Measurements from ENCODE around the gene PACS1. TPM values are rescaled to one million over a fixed set of nuclear protein-coding genes. Genes with fewer than 3 reads are reported as not detected.
A peak's percentile ranks its signal among the peaks of the same experiment; 100 is the strongest.

The PACS1 gene
- total RNA-seq, 3 donors from 2014 or later (not counting 1 experiment from before 2014, with no cell fraction given), result 176 to 204 (median 186) TPM

GRCh38 chr11:66050581-66051231, 19.4 kb upstream of the PACS1 start:
- Histone ChIP-seq H3K27ac (ENCODE audit: low read length) (no peak overlapping the region), H3K27me3 (ENCODE audit: control insufficient read depth, insufficient read depth, low read length) (peaks cover 3% of the 10 kb centered on the region), H3K4me1 (ENCODE audit: control insufficient read depth, insufficient read depth, low read length) (peaks cover 23% of the 10 kb centered on the region), H3K9me3 (ENCODE audit: control insufficient read depth, insufficient read depth, low read length) (no peaks in the 10 kb centered on the region), H3K36me3 (ENCODE audit: control insufficient read depth, insufficient read depth, low read length) (peaks cover 15% of the 10 kb centered on the region), H3K4me3 (ENCODE audit: low read length) (no peak overlapping the region)
- H3K27me3 Mint-ChIP-seq (ENCODE audit: low read depth in 2 of 2), result peaks cover 0 to 11% of the 10 kb centered on the region in 2 donors
- H3K4me1 Mint-ChIP-seq, result peaks cover 27 to 34% of the 10 kb centered on the region in 2 donors
- peak overlapping the region; percentile 98 for H3K27ac Mint-ChIP-seq
- H3K9me3 Mint-ChIP-seq, result no peaks in the 10 kb centered on the region
- intact Hi-C loops (cut with micrococcal nuclease), result no loop called here
- DNase-seq, result no peak
- no peak for ATAC-seq
- TF ChIP-seq CTCF (IDR thresholded peaks at IDR 0.05), result no peak
- 100% methylated on average over 4 of the region's 5 CpGs for WGBS (ENCODE audit: insufficient coverage)
- H3K4me3 Mint-ChIP-seq, result peak overlapping the region; percentile 89
- H3K36me3 Mint-ChIP-seq, result no peaks in the 10 kb centered on the region

GRCh38 chr11:66051371-66051765, 18.7 kb upstream of the PACS1 start:
- peaks cover 27 to 34% of the 10 kb centered on the region in 2 donors for H3K4me1 Mint-ChIP-seq
- peak overlapping the region; percentile 97 for H3K4me3 ChIP-seq (ENCODE audit: low read length)
- H3K9me3 ChIP-seq (ENCODE audit: control insufficient read depth, insufficient read depth, low read length), result no peaks in the 10 kb centered on the region
- peak overlapping the region; percentile 98 for H3K27ac Mint-ChIP-seq
- H3K27ac ChIP-seq (ENCODE audit: low read length), result peak overlapping the region; percentile 69
- 50% methylated on average over 11 of the region's 12 CpGs for WGBS (ENCODE audit: insufficient coverage)
- intact Hi-C loops (cut with micrococcal nuclease), result no loop called here
- peak overlapping the region; percentile 89 for H3K4me3 Mint-ChIP-seq
- peaks cover 3% of the 10 kb centered on the region for H3K27me3 ChIP-seq (ENCODE audit: control insufficient read depth, insufficient read depth, low read length)
- DNase-seq (no peak), ATAC-seq (no peak)
- no peaks in the 10 kb centered on the region for H3K36me3 Mint-ChIP-seq
- no peaks in the 10 kb centered on the region for H3K9me3 Mint-ChIP-seq
- H3K27me3 Mint-ChIP-seq (ENCODE audit: low read depth in 2 of 2), result peaks cover 0 to 11% of the 10 kb centered on the region in 2 donors
- no peak for TF ChIP-seq CTCF (IDR thresholded peaks at IDR 0.05)
- peaks cover 23% of the 10 kb centered on the region for H3K4me1 ChIP-seq (ENCODE audit: control insufficient read depth, insufficient read depth, low read length)
- H3K36me3 ChIP-seq (ENCODE audit: control insufficient read depth, insufficient read depth, low read length), result peaks cover 19% of the 10 kb centered on the region

- ATAC-seq (peak; percentile 93 to 98 (median 96)), DNase-seq (peak; percentile 90 to 98)
- Mint-ChIP-seq H3K27ac (peak within 1 kb of the TSS; percentile 98), H3K9me3 (no peaks in the 10 kb centered on the region), H3K4me1 (peaks cover 27 to 34% of the 10 kb centered on the region in 2 donors), H3K27me3 (ENCODE audit: low read depth in 2 of 2) (peaks cover 0 to 11% of the 10 kb centered on the region in 2 donors), H3K36me3 (no peaks in the 10 kb centered on the region), H3K4me3 (peak within 1 kb of the TSS; percentile 100)
- Histone ChIP-seq H3K27ac (ENCODE audit: low read length) (peak within 1 kb of the TSS; percentile 69), H3K4me3 (ENCODE audit: low read length) (peak within 1 kb of the TSS; percentile 97), H3K36me3 (ENCODE audit: control insufficient read depth, insufficient read depth, low read length) (peaks cover 26% of the 10 kb centered on the region), H3K4me1 (ENCODE audit: control insufficient read depth, insufficient read depth, low read length) (peaks cover 23% of the 10 kb centered on the region), H3K9me3 (ENCODE audit: control insufficient read depth, insufficient read depth, low read length) (no peaks in the 10 kb centered on the region), H3K27me3 (ENCODE audit: control insufficient read depth, insufficient read depth, low read length) (peaks cover 3% of the 10 kb centered on the region)
- no peak for TF ChIP-seq CTCF (IDR thresholded peaks at IDR 0.05)
- intact Hi-C loops (cut with micrococcal nuclease), result loop anchor here (1.0 kb wide), 1 partner anchor 18 kb away; the partner anchor contains the start of gene PACS1
- under 1% methylated on average over 84 of the region's 84 CpGs for WGBS (ENCODE audit: insufficient coverage)
Observed at GRCh38 chr11:66051766-66052663, 18.1 kb upstream of the PACS1 start, which contains the start of gene SF3B2. SF3B2 (plus strand) TSS chr11:66052364; CDS start chr11:66052385, 21 bp downstream.
